Neural cell (in vitro differentiated cells): Measurements from ENCODE around the gene G6PC3. TPM values are rescaled to one million over a fixed set of nuclear protein-coding genes. Genes with fewer than 3 reads are reported as not detected.
A peak's percentile ranks its signal among the peaks of the same experiment; 100 is the strongest.

Experiments
- H2AFZ ChIP-seq: fragments of 200-600, 300-800 bp; sonication (generic), shearing (Covaris generic); 2 replicates; pipeline ENCODE4 v1.6.0; 2014; ENCODE audit warnings: low read depth, mild to moderate bottlenecking, antibody characterized with exemption, low read length, moderate library complexity
- H3F3A ChIP-seq: fragments of 200-600 bp; shearing (Covaris generic); 2 replicates; pipeline ENCODE4 v1.6.1; 2016; ENCODE audit warnings: mild to moderate bottlenecking, moderate library complexity, mixed read lengths, antibody characterized with exemption, low read length; ENCODE audit not compliant: insufficient read depth, poor library complexity, severe bottlenecking
- H3K27ac ChIP-seq: fragments of 200-600, 300-800 bp; sonication (generic), shearing (Covaris generic); 2 replicates; pipeline ENCODE4 v1.5.1; 2014; ENCODE audit warnings: mild to moderate bottlenecking, low read length, moderate library complexity
- H3K27me3 ChIP-seq: fragments of 300-800, 200-600 bp; sonication (generic), shearing (Covaris generic); 2 replicates; pipeline ENCODE4 v1.6.0; 2014; ENCODE audit warnings: mild to moderate bottlenecking, low read depth, low read length, moderate library complexity; ENCODE audit not compliant: insufficient read depth
- H3K36me3 ChIP-seq: fragments of 300-800, 200-600 bp; sonication (generic), shearing (Covaris generic); 2 replicates; pipeline ENCODE4 v1.5.1; 2014; ENCODE audit warnings: mild to moderate bottlenecking, antibody characterized with exemption, low read length, moderate library complexity; ENCODE audit not compliant: insufficient read depth
- H3K4me2 ChIP-seq: fragments of 300-800, 200-600 bp; sonication (generic), shearing (Covaris generic); 2 replicates; pipeline ENCODE4 v1.6.0; 2014; ENCODE audit warnings: mild to moderate bottlenecking, low read length
- H3K4me3 ChIP-seq: fragments of 300-800, 200-600 bp; sonication (generic), shearing (Covaris generic); 2 replicates; pipeline ENCODE4 v1.5.1; 2014; ENCODE audit warnings: mild to moderate bottlenecking, low read length, moderate library complexity
- H3K79me2 ChIP-seq: fragments of 200-600 bp; shearing (Covaris generic); replicated peaks from 2 replicates; pipeline ENCODE4 v1.6.0; 2014; ENCODE audit warnings: mild to moderate bottlenecking, low read length, moderate library complexity; ENCODE audit not compliant: insufficient read depth
- H3K9ac ChIP-seq: fragments of 300-800, 200-600 bp; sonication (generic), shearing (Covaris generic); 2 replicates; pipeline ENCODE4 v1.6.1; 2016; ENCODE audit warnings: mild to moderate bottlenecking, low read length, mixed read lengths
- H3K9me2 ChIP-seq: fragments of 200-600 bp; shearing (Covaris generic); 2 replicates; pipeline ENCODE4 v1.6.1; 2016; ENCODE audit warnings: mild to moderate bottlenecking, low read length, mixed read lengths; ENCODE audit not compliant: insufficient read depth
- H3K9me3 ChIP-seq: fragments of 200-600, 300-800 bp; sonication (generic), shearing (Covaris generic); 2 replicates; pipeline ENCODE4 v1.6.1; 2016; ENCODE audit warnings: mild to moderate bottlenecking, mixed run types, low read length, moderate library complexity, mixed read lengths
- H4K20me1 ChIP-seq: fragments of 200-600 bp; shearing (Covaris generic); 2 replicates; pipeline ENCODE4 v1.6.1; 2016; ENCODE audit warnings: mild to moderate bottlenecking, mixed run types; ENCODE audit not compliant: insufficient read depth
- CTCF ChIP-seq: fragments of 450-650 bp; IDR thresholded peaks from 2 replicates; pipeline ENCODE4 v1.5.1; 2014; ENCODE audit warnings: antibody characterized with exemption, mild to moderate bottlenecking, moderate library complexity; ENCODE audit not compliant: poor library complexity, severe bottlenecking
- EP300 ChIP-seq: fragments of 450-650 bp; conservative IDR thresholded peaks from 2 replicates; pipeline ENCODE4 v1.6.1; 2014; ENCODE audit warnings: antibody characterized with exemption, mild to moderate bottlenecking, moderate library complexity; ENCODE audit not compliant: poor library complexity, severe bottlenecking
- EZH2 ChIP-seq: fragments of 200-600, 300-800 bp; shearing (Covaris generic), sonication (generic); IDR thresholded peaks from 2 replicates; pipeline ENCODE4 v1.6.1; 2014; ENCODE audit warnings: antibody characterized with exemption, low read length, borderline replicate concordance, mild to moderate bottlenecking; ENCODE audit not compliant: insufficient read depth, poor library complexity, severe bottlenecking
- MXI1 ChIP-seq: fragments of 450-650 bp; conservative IDR thresholded peaks from 2 replicates; pipeline ENCODE4 v1.6.1; 2014; ENCODE audit warnings: antibody characterized with exemption, mild to moderate bottlenecking; ENCODE audit not compliant: poor library complexity, severe bottlenecking
- POLR2AphosphoS5 ChIP-seq: IDR thresholded peaks from 2 replicates; pipeline ENCODE4 v1.6.1; 2012
- RAD21 ChIP-seq: fragments of 450-650 bp; conservative IDR thresholded peaks from 2 replicates; pipeline ENCODE4 v1.6.1; 2014; ENCODE audit warnings: antibody characterized with exemption, mild to moderate bottlenecking, moderate library complexity
- SMC3 ChIP-seq: fragments of 450-650 bp; conservative IDR thresholded peaks from 2 replicates; pipeline ENCODE4 v1.6.1; 2014; ENCODE audit warnings: antibody characterized with exemption, mild to moderate bottlenecking, moderate library complexity; ENCODE audit not compliant: poor library complexity
- TAF1 ChIP-seq: IDR thresholded peaks from 2 replicates; pipeline ENCODE4 v1.6.1; 2012; ENCODE audit warnings: low read depth
- polyA plus RNA-seq: library from polyadenylated mRNA; depleted of rRNA; stranded (reverse); fragments of >200 nt; gene quantifications from 2 replicates; pipeline ENCODE4 v1.2.3, GENCODE V29; 2014
- TF ChIP-seq, protein P1 (sequence below): IDR thresholded peaks from 2 replicates; pipeline ENCODE4 v1.6.1; 2012; ENCODE audit warnings: borderline replicate concordance

Gene G6PC3
- polyA plus RNA-seq, 1 donor from 2014 or later, result 10.8 TPM

- H2AFZ ChIP-seq, result peak overlapping the region; percentile 61
- no peaks in the 10 kb centered on the region for H3K36me3 ChIP-seq
- H3K4me2 ChIP-seq, result peak overlapping the region; percentile 77
- H3K27me3 ChIP-seq, result no peaks in the 10 kb centered on the region
- H3K4me3 ChIP-seq, result peak overlapping the region; percentile 85
- peak overlapping the region; percentile 91 for H3K27ac ChIP-seq
- H3K9me2 ChIP-seq, result no peaks in the 10 kb centered on the region
- peaks cover 15% of the 10 kb centered on the region for H3K79me2 ChIP-seq
- H3K9ac ChIP-seq, result peak overlapping the region; percentile 93
- no peaks in the 10 kb centered on the region for H3K9me3 ChIP-seq
- no peaks in the 10 kb centered on the region for H4K20me1 ChIP-seq
- TF ChIP-seq EP300 (no peak), POLR2AphosphoS5 (no peak), TAF1 (no peak), MXI1 (no peak), RAD21 (no peak), SMC3 (no peak), EZH2 (no peak), CTCF (no peak)
- TF ChIP-seq, protein P1, sequence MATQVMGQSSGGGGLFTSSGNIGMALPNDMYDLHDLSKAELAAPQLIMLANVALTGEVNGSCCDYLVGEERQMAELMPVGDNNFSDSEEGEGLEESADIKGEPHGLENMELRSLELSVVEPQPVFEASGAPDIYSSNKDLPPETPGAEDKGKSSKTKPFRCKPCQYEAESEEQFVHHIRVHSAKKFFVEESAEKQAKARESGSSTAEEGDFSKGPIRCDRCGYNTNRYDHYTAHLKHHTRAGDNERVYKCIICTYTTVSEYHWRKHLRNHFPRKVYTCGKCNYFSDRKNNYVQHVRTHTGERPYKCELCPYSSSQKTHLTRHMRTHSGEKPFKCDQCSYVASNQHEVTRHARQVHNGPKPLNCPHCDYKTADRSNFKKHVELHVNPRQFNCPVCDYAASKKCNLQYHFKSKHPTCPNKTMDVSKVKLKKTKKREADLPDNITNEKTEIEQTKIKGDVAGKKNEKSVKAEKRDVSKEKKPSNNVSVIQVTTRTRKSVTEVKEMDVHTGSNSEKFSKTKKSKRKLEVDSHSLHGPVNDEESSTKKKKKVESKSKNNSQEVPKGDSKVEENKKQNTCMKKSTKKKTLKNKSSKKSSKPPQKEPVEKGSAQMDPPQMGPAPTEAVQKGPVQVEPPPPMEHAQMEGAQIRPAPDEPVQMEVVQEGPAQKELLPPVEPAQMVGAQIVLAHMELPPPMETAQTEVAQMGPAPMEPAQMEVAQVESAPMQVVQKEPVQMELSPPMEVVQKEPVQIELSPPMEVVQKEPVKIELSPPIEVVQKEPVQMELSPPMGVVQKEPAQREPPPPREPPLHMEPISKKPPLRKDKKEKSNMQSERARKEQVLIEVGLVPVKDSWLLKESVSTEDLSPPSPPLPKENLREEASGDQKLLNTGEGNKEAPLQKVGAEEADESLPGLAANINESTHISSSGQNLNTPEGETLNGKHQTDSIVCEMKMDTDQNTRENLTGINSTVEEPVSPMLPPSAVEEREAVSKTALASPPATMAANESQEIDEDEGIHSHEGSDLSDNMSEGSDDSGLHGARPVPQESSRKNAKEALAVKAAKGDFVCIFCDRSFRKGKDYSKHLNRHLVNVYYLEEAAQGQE, result no peak
- H3F3A ChIP-seq, result no peaks in the 10 kb centered on the region
These were observed 624 bp downstream of the G6PC3 start for GRCh38 chr17:44071198-44071520.

- H2AFZ ChIP-seq, result no peak overlapping the region
- H3K27ac ChIP-seq, result peak overlapping the region; percentile 91
- no peaks in the 10 kb centered on the region for H3F3A ChIP-seq
- no peaks in the 10 kb centered on the region for H3K9me2 ChIP-seq
- H3K79me2 ChIP-seq, result peaks cover 15% of the 10 kb centered on the region
- peak overlapping the region; percentile 85 for H3K4me3 ChIP-seq
- no peaks in the 10 kb centered on the region for H3K36me3 ChIP-seq
- no peaks in the 10 kb centered on the region for H3K27me3 ChIP-seq
- peak overlapping the region; percentile 77 for H3K4me2 ChIP-seq
- H4K20me1 ChIP-seq, result no peaks in the 10 kb centered on the region
- no peak for TF ChIP-seq EP300
- no peak for TF ChIP-seq POLR2AphosphoS5
- no peak for TF ChIP-seq EZH2
- TF ChIP-seq CTCF, result no peak
- TF ChIP-seq SMC3, result no peak
- no peak for TF ChIP-seq TAF1
- no peaks in the 10 kb centered on the region for H3K9me3 ChIP-seq
- peak overlapping the region; percentile 93 for H3K9ac ChIP-seq
These were observed 1.2 kb downstream of the G6PC3 start for GRCh38 chr17:44071772-44072171.
